Caco-2 (cell line): ENCODE measurements around the gene TEX36. TPM values are rescaled to one million over a fixed set of nuclear protein-coding genes. Genes with fewer than 3 reads are reported as not detected.

Experiments
- BruUV-seq: library from RNA; stranded (reverse); fragments of 400-500 nt; replicated peaks from 2 replicates; lab custom pipeline; 2021; lab: Mats Ljungman, UMichigan
- CTCF ChIA-PET: fragments of 300-600 bp; sonication (Branson Sonifier 250); formaldehyde crosslinking; loops from one replicate; lab custom pipeline; 2022; ENCODE audit warnings: antibody characterized with exemption; lab: Charles Lee
- POLR2A ChIA-PET: fragments of 300-600 bp; sonication (Branson Sonifier 250); formaldehyde crosslinking; loops from one replicate; lab custom pipeline; 2022; ENCODE audit warnings: antibody characterized with exemption; lab: Charles Lee
- DNase-seq, 2 experiments: peaks; one replicate each; pipeline versions ENCODE4 v3.0.0 to v3.0.0-alpha.2; 2020 to 2022
- H3K27me3 ChIP-seq: replicated peaks from 2 replicates; pipeline ENCODE4 v1.6.0; 2011; ENCODE audit warnings: low read length; ENCODE audit not compliant: control insufficient read depth, insufficient read depth
- H3K36me3 ChIP-seq: 2 replicates; pipeline ENCODE4 v1.5.1; 2011; ENCODE audit warnings: low read length; ENCODE audit not compliant: control insufficient read depth, insufficient read depth
- H3K4me1 ChIP-seq: fragments of 250-450 bp; sonication (Bioruptor Pico); 2 replicates; pipeline ENCODE4 v1.5.1; 2020; ENCODE audit warnings: mild to moderate bottlenecking
- H3K4me3 ChIP-seq: 2 replicates; pipeline ENCODE4 v1.5.1; 2011; ENCODE audit warnings: low read depth, mild to moderate bottlenecking, control low read depth, low read length
- H3K9me3 ChIP-seq: fragments of 250-450 bp; sonication (Bioruptor Pico); 2 replicates; pipeline ENCODE4 v1.5.1; 2020; ENCODE audit warnings: mild to moderate bottlenecking, moderate library complexity
- H3K27ac Mint-ChIP-seq: one replicate; pipeline ENCODE4 v1.8.0; 2022; ENCODE audit warnings: mixed read lengths; ENCODE audit not compliant: unreplicated experiment
- H3K27me3 Mint-ChIP-seq: one replicate; pipeline ENCODE4 v1.8.0; 2022; ENCODE audit warnings: mixed read lengths; ENCODE audit not compliant: insufficient read depth, unreplicated experiment
- H3K36me3 Mint-ChIP-seq: one replicate; pipeline ENCODE4 v1.8.0; 2022; ENCODE audit warnings: mild to moderate bottlenecking, mixed read lengths; ENCODE audit not compliant: insufficient read depth, unreplicated experiment
- H3K4me1 Mint-ChIP-seq: one replicate; pipeline ENCODE4 v1.8.0; 2022; ENCODE audit warnings: low read depth, mixed read lengths; ENCODE audit not compliant: unreplicated experiment
- H3K4me3 Mint-ChIP-seq: one replicate; pipeline ENCODE4 v1.8.0; 2022; ENCODE audit warnings: mild to moderate bottlenecking, moderate library complexity, mixed read lengths; ENCODE audit not compliant: unreplicated experiment
- H3K9me3 Mint-ChIP-seq: one replicate; pipeline ENCODE4 v1.8.0; 2022; ENCODE audit warnings: mixed read lengths; ENCODE audit not compliant: unreplicated experiment
- intact Hi-C: fragments of 100-400 bp; cut with micrococcal nuclease; formaldehyde crosslinking; loops from one replicate; pipeline ENCODE4 v1.10.0; 2022; ENCODE audit not compliant: unreplicated experiment
- total RNA-seq: library from RNA; stranded (reverse); gene quantifications from 2 replicates; pipeline ENCODE4 v1.2.3, GENCODE V29; 2022
- TF ChIP-seq, protein P1 (sequence below), 2 experiments: fragments of 200-600 bp in 1 of 2; IDR thresholded peaks; 1 replicate in 1 of 2; 2 replicates in 1 of 2; pipeline versions ENCODE4 v1.5.1 to v1.8.0; 2011 to 2022; ENCODE audit warnings: antibody characterized with exemption in 1 of 2, control low read depth in 1 of 2, inconsistent platforms in 1 of 2, low read depth in 1 of 2, low read length in 1 of 2, mild to moderate bottlenecking in 1 of 2, moderate library complexity in 1 of 2; ENCODE audit not compliant: insufficient read depth in 1 of 2, severe bottlenecking in 1 of 2, unreplicated experiment in 1 of 2

Gene TEX36
- total RNA-seq, 1 experiment from 2014 or later: not detected

DNA sequence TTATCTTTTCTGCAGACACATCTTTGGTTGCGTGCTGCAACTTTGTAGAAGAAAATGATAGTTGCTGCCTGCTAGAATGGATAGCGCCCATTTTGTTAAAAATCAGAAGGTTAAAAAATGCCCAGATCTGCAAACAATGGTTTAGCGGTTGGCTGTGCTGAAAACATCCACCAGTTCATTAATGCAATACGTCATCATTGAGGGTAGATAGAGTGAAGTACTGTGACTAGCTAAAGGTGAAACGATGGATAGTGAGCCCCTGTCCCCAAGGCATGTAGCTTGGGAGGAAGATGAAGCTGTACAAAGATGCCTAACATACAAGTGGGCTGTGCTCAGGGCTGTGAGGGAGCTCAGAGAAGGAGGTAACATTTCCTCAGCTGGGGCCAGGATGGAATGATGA is 48.4 kb downstream of the TEX36 start:
- TF ChIP-seq, protein P1, sequence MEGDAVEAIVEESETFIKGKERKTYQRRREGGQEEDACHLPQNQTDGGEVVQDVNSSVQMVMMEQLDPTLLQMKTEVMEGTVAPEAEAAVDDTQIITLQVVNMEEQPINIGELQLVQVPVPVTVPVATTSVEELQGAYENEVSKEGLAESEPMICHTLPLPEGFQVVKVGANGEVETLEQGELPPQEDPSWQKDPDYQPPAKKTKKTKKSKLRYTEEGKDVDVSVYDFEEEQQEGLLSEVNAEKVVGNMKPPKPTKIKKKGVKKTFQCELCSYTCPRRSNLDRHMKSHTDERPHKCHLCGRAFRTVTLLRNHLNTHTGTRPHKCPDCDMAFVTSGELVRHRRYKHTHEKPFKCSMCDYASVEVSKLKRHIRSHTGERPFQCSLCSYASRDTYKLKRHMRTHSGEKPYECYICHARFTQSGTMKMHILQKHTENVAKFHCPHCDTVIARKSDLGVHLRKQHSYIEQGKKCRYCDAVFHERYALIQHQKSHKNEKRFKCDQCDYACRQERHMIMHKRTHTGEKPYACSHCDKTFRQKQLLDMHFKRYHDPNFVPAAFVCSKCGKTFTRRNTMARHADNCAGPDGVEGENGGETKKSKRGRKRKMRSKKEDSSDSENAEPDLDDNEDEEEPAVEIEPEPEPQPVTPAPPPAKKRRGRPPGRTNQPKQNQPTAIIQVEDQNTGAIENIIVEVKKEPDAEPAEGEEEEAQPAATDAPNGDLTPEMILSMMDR (IDR thresholded peaks at IDR 0.05; ENCODE audit: insufficient read depth in 1 of 2, low read depth in 1 of 2, low read length in 1 of 2, severe bottlenecking in 1 of 2, unreplicated experiment in 1 of 2): no peak
- intact Hi-C loops: no loop called here
- DNase-seq: no peak
- Mint-ChIP-seq H3K36me3 (no peaks in the 10 kb centered on the region), H3K4me1 (no peaks in the 10 kb centered on the region), H3K9me3 (no peaks in the 10 kb centered on the region), H3K27me3 (peaks cover 13% of the 10 kb centered on the region), H3K27ac (no peak overlapping the region), H3K4me3 (no peak overlapping the region)
- Histone ChIP-seq H3K9me3 (no peaks in the 10 kb centered on the region), H3K36me3 (no peaks in the 10 kb centered on the region), H3K4me1 (no peaks in the 10 kb centered on the region), H3K27me3 (no peaks in the 10 kb centered on the region), H3K4me3 (no peak overlapping the region)
- CTCF ChIA-PET: no interaction called here
- no TSS peak for BruUV-seq
- POLR2A ChIA-PET: no interaction called here

DNA sequence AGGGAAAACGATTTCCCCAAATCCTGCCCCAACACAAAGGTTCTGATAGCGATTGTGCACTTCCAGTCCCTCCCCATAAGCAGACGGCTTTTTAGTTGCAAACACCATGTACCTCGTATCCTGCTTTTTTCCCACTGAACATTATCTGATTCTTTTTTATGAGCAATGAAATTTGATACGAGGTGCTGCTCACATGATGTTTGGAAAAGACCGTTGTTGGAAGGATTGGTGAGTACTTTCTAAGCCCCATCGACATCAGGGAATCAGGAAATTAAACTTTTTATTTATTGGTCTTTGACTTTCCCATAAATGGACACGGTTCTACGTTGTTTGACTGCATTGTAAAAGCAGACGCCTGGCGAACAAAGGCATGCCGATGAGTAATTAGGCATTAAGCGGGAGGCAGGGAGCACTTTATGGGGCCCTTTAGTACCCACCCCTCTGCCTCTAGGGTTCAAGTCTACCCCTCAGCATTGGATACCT is 49.4 kb downstream of the TEX36 start:
- no peaks in the 10 kb centered on the region for H3K9me3 Mint-ChIP-seq
- no peaks in the 10 kb centered on the region for H3K36me3 ChIP-seq
- H3K4me3 ChIP-seq: no peak overlapping the region
- CTCF ChIA-PET: no interaction called here
- POLR2A ChIA-PET: no interaction called here
- TF ChIP-seq, protein P1 (IDR thresholded peaks at IDR 0.05; ENCODE audit: insufficient read depth in 1 of 2, low read depth in 1 of 2, low read length in 1 of 2, severe bottlenecking in 1 of 2, unreplicated experiment in 1 of 2): no peak
- H3K27me3 Mint-ChIP-seq: peaks cover 11% of the 10 kb centered on the region
- no peaks in the 10 kb centered on the region for H3K4me1 Mint-ChIP-seq
- no peak overlapping the region for H3K27ac Mint-ChIP-seq
- BruUV-seq: no TSS peak
- no peaks in the 10 kb centered on the region for H3K4me1 ChIP-seq
- intact Hi-C loops: no loop called here
- H3K4me3 Mint-ChIP-seq: no peak overlapping the region
- H3K9me3 ChIP-seq: no peaks in the 10 kb centered on the region
- no peaks in the 10 kb centered on the region for H3K36me3 Mint-ChIP-seq
- H3K27me3 ChIP-seq: no peaks in the 10 kb centered on the region
- DNase-seq: no peak

- intact Hi-C loops: no loop called here
- CTCF ChIA-PET: no interaction called here
- no peaks in the 10 kb centered on the region for H3K9me3 Mint-ChIP-seq
Observed at GRCh38 chr10:125631806-125632205, 51.2 kb downstream of the TEX36 start.

More at GRCh38 chr10:125631806-125632205, 51.2 kb downstream of the TEX36 start:
- Mint-ChIP-seq H3K4me1 (no peaks in the 10 kb centered on the region), H3K27ac (no peak overlapping the region), H3K4me3 (no peak overlapping the region), H3K27me3 (peaks cover 10% of the 10 kb centered on the region), H3K36me3 (no peaks in the 10 kb centered on the region)
- Histone ChIP-seq H3K36me3 (no peaks in the 10 kb centered on the region), H3K4me3 (no peak overlapping the region), H3K4me1 (no peaks in the 10 kb centered on the region), H3K9me3 (no peaks in the 10 kb centered on the region), H3K27me3 (no peaks in the 10 kb centered on the region)
- TF ChIP-seq, protein P1 (IDR thresholded peaks at IDR 0.05; ENCODE audit: insufficient read depth in 1 of 2, low read depth in 1 of 2, low read length in 1 of 2, severe bottlenecking in 1 of 2, unreplicated experiment in 1 of 2): no peak
- no peak for DNase-seq
- no TSS peak for BruUV-seq
- POLR2A ChIA-PET: no interaction called here
